HG02610 (cell line): Measurements from ENCODE around the gene AGO3.
"Not testable (repeated sequence)": the region's sequence is repeated elsewhere in the genome, so short reads cannot be mapped to it uniquely, and the experiment has no call there.

Source experiments
- ATAC-seq: cut with Tn5 transposase; IDR thresholded peaks from one replicate; pipeline ENCODE4 v1.9.1; 2021; ENCODE audit warnings: mild to moderate bottlenecking, moderate library complexity; ENCODE audit not compliant: unreplicated experiment

AGO3 gene

DNA sequence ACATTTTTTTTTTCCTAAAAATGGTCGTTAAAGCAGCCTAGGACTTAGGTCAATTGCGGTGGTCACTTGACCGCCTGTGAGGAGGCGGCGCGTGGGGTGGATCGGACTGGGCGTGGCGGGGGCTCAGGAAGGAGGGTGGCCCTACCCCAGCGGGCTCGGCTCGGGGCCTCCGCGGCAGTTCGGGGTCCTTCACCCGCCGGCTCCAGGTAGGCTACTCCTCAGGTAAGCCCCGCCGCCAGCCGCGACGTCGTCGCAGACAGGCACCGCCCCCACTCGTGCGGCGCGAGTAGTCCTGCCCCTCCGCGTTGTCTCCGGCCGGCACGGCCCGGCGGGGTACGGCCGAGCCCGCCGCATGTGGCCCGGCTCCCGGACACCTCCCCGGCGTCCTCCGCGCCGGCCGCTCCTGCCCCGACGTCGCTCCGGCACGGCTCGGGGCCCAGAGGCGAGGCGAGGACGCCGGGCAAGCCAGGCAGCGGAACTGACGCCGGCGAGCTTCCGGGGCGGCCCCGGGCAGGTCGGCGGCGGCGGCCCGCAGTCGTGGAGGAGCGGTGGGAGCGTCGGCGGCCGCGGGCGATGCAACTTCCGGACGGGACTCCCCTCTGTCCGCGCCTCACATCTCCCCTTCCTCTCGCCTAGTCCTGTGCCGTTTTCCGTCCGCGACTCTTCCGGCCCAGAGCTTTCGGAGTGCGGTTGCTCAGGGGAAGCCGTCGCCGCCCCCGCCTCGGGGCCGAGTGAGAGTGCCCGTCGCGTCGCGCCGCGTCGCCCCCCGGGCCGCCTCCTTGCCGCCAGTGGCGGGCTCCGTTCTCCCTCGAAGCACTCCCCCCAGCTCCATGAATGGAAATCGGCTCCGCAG is at the start of gene AGO3:
Gene AGO3 (plus strand): TSS at position 513 of the 853 bp plus-strand sequence. CDS start 322 bp downstream, at position 835.
- peak; percentile 87 for ATAC-seq

DNA sequence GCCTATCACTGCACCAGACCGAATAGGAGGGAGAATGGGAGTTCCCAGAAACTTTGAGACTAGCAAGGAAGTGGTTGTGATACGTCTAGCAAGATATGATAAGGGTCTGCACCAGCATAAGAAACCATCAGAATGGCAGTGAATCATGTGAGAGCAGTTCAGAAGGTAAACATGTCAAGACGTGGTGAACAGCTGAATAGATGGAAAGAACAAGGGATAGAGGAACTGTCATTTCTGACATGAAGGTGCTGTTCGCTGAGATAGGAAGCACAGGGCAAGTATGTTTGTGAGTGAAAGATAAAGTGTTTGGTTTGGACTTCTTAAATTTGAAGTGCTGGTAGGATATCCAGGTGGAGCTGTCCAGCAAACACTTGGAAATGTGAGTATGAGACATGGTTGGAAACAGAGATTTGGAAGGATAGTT is 49.0 kb upstream of the AGO3 start:
- no peak for ATAC-seq

DNA sequence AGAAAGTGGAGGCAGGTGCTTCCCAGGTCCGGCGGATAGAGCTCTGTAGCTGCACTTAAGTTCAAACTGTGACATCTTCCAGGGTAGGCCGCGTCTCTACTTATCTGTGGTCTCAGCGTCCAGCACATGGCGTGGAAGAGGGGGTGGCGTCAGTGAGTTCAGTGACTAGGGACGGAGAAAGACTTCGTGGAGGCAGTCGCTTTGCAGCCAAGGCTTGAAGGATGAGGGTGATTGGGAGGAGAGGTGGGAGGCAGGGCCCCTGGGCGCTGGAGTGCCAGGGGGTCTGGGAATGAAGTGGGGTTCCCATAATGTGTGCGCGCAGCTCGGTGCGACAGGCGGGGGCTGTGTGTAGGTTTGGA is 48.3 kb upstream of the AGO3 start:
- ATAC-seq, result no peak

DNA sequence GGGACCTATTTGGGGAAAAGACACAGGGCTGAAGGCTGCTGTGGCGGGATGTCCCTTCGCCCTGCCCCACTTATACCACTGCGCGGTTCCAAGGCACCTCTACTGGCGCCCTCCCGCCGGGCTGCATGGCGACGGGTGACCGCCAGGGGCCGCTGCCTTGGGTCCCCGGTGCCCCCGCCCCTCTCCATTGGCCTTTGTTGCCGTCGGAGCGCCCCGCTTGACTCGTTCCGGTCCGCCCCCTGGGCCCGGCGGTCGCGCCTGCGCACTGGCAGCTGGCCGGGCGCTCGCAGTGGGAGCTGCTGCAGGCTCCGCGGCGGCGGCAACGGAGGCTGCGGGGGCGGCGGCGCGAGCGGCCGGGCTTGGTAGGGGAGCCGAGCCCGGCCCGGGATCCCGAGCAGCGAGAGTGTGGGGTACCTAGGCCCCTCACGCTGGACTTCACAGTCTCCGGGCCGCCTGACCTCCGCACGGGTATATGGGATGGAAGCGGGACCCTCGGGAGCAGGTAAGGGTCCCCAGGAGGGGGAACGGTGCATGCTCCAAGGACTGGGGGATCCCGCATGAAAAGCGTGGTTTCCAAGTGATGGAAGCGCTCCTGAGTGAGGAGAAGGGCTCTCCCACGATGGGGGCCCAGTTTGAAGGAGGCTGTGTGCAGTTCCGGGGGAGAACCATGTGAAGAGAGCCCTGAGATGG is 47.8 kb upstream of the AGO3 start, which contains the start of gene AGO1:
Gene AGO1 (plus strand): TSS at position 265 of the 690 bp plus-strand sequence. CDS start 213 bp downstream, at position 478.
- peak; percentile 89 for ATAC-seq

DNA sequence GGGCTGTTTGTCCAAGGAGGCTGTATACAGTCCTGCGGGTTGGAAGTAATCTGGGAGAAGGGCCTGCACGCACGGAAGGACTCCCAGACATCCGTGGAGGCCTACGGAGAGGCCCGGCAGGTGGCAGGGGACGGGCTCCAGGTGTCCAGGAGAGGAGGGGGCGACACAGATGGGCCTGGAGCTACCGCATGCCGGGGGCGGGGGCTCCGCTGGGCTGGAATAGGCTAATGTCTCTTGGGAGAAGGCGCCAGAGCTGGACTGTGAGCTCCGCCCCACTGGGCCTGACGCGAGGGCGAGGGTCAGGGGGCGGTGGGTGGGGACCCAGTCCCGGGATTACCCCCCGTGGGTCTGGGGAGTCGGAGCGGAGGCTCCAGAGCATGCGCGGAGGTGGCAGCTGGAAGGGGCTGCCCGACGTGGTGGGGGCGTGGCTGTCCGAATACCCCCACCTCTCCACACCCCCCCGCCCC is 47.2 kb upstream of the AGO3 start:
- ATAC-seq, result no peak

DNA sequence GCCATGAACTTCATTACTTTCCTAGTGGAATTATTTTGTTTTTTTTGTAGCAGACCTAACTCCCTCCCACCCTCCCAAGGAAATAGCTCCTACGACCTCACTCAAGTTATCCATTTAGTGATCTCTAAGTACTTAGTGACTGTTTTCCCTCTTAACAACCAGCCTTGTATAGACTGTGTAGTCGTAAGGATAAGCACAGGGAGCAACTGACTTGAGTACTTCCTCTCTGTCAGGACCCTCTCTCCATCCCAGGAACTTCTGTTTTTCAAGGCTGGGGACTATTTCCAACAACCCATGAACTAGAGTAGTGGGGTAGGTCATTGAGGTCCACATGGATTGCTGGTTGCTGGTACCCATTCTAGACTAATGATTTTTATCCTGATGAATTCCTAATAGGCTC is 46.0 kb upstream of the AGO3 start:
- ATAC-seq, result no peak

DNA sequence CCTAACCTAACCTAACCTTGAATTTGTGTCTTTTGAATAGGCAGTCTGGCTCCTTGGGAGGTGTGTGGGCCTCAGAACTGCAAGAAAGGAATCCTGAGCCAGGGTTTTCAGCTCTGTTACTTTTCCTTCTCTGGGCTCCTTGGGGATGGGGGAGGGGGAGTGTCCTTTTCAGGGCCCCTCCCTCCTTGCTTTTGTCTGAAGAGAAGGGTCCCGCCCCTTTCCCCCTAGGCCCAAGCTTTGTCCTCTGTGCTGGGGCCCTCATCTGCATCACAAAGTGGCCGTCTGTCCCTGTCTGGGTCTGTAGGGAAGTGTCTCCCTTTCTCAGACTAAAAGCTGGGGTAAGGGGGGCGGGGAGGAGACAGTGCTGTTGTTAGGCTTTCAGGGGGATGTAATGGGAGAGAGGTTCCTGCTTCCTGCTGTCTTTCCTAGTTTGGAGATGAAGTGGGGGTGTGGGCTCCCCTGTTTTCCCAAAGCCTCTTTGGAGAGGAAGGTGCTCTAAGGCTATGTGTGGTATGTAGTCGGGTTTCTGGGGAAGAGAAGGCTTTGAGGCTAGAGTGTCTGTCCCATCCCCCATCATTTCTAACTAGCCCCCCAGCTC is 44.8 kb upstream of the AGO3 start:
- no peak for ATAC-seq

DNA sequence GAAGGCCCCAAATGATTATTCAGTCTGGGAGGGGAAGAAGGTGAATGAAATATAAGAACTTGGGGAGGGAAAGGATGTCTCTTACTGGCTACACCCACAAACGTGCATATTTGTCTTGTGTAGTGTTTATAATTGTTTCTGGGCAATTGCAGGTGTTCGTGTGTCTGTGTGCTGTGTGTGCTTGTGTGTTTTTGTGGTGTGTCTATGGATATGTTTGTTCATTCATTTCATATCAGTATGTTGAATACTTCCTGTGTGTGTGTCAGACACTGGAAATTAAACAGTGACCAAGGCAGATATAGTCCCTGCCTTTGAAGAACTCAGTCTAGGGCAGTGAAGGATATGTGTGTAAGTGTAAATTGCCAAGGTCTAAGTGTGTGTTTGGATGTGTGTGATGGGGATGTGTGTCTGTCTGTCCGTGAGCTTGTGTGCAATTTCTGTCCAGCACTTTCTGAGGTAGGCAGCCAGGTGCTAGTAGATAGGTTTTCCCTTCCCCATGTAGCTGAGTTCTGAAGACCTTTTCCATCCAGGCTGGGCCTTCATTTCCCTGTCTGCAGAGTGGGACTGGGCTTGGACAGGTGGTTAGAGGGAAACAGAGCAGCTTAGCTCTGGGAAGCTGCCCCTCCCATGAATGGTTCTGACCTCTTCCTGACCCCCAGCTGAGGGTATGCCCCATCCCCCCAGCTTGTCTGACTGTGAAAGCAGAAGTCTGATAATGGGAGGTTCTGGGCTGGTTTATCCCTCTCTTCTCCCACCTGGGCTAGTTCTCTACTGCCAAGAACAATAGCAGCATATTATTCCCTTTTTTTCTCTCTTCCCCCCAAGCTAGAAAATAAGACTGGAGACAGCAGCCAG is 44.1 kb upstream of the AGO3 start:
- ATAC-seq, result no peak

DNA sequence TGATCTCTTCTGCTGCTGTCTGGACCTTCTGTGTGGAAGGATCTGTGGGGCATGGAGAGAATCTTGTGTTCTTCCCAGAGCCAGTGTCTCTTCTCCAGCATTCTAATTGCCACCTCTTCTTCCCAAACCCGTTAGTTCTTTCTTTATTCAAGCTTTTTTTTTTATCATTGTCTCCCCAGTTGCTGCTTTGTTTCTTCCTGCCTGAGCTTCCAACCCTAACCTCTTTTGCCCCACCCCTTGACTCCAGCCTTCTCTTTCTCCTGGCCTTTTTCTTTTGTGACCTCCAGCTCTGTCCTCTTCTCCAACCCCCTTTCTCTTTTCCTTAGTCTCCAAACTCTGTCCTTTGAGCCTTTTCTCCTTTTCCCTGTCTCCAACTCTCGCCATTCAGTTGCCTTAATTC is 43.4 kb upstream of the AGO3 start:
- no peak for ATAC-seq

DNA sequence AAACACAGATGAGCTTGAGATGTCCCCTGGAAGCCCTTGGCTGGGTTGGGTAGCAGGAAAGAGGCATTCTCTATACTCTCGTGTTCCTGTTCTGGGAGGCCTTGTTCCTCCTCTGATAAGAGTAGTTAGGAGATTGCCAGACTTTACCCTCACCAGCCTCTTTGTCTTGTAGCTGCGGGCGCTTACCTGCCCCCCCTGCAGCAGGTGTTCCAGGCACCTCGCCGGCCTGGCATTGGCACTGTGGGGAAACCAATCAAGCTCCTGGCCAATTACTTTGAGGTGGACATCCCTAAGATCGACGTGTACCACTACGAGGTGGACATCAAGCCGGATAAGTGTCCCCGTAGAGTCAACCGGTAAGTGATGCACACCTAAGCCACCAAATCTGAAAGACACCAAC is 42.6 kb upstream of the AGO3 start:
- no peak for ATAC-seq

DNA sequence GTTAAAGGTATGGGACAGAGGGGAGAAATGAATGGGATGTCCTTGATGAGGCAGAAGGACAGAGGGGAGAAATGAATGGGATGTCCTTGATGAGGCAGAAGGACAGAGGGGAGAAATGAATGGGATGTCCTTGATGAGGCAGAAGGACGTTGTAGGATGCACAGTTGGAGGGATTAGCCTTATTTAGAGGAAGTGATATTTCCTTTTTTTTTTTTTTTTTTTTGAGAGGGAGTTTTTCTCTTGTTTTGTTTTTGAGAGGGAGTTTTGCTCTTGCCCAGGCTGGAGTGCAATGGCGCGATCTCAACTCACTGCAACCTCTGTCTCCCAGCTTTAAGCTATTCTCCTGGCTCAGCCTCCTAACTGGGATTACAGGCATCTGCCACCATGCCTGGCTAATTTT is 41.9 kb upstream of the AGO3 start:
- not testable (repeated sequence) for ATAC-seq

DNA sequence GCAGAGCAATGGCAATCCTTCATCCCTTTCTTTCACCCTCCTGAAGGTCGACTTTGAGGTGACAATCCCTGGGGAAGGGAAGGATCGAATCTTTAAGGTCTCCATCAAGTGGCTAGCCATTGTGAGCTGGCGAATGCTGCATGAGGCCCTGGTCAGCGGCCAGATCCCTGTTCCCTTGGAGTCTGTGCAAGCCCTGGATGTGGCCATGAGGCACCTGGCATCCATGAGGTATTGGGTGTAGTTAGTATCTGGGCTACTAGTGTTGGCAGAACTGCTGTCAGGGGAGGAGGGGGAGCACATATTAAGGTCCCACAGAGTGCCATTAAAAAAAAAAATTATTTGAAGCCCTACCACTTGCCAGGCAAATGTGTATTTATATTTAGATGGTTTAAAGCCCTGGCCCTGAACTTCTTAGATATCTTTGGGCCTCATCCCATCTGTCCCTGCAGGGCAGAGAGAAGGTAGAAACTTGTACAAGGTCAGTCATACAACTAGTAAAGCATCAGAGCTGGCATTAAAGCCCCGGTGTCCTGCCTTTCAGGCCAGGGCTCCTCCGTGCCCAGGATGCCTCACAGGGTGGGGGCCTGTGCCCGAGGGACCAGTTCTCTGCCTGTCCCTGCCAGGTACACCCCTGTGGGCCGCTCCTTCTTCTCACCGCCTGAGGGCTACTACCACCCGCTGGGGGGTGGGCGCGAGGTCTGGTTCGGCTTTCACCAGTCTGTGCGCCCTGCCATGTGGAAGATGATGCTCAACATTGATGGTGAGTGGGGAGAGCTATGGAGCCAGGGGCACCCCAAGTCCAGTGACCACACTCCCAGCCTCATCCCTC is 37.6 kb upstream of the AGO3 start:
- no peak for ATAC-seq

DNA sequence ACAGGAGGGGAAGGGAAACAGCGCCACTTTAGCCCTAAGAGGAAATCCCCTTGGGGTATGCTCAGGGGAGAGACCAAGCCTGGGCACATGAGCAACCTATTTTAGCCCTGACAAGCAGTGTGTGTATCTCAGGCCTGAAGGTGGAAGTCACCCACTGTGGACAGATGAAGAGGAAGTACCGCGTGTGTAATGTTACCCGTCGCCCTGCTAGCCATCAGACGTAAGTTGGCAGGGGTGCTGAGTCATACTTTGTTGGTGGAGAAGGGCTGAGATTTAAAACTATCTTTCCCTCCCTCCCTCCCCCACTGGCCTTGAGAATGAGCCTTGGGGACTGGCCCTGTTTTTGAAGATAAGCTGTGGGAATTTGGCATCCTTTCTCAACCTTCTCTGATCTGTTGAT is 36.7 kb upstream of the AGO3 start:
- peak; percentile 82 for ATAC-seq

DNA sequence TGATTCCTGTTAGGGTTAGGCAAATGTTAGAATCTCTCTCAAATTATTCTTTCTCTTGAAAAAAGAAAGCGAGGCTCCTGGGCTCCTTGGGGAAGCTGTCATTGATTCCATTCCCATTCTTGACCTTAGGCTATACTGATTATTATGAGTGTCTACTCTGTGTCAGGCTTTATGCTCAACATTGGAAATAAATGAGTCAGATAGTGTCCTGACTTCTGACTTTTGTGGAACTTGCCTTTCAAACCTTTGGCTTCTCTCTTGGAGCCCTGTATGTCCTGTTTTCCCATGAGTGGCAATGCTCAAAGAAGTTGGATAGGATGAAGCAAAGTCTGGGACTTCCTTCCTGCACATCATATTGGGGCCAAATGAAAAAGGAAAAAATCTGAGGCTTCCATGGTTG is 36.2 kb upstream of the AGO3 start:
- no peak for ATAC-seq

DNA sequence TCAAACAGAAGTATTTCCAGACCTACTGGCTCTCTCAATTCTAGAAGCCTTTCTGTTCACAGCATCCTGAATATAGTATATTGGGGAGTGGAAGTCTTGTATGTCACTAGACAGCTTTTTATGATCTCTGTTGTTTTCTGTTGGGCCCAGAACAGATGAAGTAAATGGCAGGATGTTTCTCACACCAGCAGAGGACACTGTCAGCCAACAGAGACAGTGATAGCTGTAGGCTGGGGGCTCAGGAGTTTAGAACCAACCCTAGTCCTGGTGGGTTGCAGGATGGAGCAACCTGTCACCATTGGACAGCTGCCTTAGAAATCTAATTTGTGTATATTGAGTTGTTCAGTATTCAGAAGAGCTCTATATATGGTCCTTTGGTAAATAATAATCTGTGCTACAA is 31.0 kb upstream of the AGO3 start:
- ATAC-seq, result no peak

DNA sequence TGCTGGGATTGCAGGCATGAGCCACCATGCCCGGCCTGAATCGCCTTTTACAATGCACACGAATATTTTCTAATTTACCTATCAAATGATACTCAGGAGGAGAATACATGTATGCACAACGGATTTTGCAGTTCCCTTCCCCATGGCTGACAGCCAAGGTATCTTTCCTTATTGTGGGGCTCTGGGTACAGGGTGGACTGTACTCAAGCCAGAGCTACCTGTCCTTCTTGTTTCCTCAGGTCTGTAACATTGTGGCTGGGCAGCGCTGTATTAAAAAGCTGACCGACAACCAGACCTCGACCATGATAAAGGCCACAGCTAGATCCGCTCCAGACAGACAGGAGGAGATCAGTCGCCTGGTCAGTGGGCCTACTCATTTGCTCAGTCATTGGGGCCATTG is 29.7 kb upstream of the AGO3 start:
- no peak for ATAC-seq

DNA sequence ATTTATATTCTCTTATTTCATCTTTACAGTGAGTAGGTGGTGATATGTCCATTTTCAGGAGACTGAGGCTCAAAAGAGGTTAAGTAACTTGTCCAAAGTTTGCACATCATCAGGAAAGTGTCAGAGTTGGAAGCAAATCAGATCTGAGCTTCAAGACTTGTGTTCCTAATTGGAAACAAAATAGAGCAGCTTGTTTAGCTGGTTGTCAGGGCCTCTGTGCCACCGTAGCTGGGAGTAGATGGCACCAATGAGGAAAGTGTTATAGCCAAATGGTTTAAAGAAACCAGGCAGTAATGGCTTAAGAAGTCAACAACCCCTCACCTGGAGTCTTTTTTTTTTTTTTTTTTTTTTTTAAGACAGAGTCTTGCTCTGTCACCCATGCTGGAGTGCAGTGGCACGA is 28.2 kb upstream of the AGO3 start:
- ATAC-seq, result no peak

DNA sequence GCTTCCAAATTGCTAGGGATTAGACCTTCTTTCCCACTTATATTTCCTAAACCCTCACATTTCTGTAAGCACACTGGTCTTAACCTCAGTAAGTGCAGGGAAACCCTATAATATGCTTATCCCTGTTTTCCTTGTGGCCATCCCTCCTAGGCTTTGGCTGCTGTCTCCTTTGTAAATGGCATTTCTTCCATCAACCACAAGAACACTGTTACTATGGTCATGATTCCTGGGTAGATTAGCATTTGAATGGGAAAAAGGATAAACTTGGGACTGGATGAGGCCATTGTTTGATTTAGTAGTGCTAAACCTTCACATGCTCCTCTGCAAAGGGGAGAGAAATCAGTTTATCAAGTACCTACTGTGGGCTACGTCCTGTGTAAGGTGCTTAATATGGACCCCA is 16.2 kb upstream of the AGO3 start:
- no peak for ATAC-seq

DNA sequence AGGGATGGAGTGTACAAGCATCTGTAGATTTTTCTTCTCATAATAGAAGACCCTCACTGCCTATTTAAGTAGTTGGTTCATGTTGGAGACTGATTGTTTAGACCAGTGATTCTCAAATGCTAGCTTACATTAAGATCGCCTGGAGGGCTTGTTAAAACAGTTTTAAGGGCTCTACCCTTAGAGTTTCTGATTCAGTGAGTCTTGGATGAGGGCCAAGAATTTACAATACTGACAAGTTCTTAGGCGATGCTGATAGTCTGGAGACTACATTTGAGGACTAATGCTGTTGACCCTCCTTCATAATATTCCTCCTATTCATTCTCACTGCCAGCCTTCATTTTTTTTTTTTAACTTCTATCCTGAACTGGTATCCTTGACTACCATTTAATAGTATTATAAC is 15.2 kb upstream of the AGO3 start:
- ATAC-seq, result no peak

DNA sequence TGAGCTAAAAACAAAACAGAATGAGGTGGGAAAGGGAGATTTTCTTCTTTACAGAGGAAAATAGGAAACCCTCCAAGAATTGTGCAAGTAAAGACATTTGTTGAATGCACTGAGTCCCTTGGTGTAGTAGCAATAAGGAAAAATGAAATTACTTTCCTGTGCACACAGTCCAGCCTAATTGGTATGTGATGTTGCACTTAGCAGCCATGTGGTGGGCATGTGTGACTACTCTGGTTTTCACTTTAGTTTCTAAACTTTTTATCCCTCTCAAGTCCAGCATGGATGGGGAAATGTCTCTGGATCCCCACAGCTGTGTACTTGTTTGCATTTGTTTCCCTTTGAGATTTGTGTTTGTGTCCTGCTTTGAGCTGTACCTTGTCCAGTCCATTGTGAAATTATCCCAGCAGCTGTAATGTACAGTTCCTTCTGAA is 7.1 kb upstream of the AGO3 start:
- no peak for ATAC-seq
